ENCODE results near the gene SLC26A5.
A peak's percentile ranks its signal among the peaks of the same experiment; 100 is the strongest.

Gene SLC26A5

GRCh38 chr7:103349805-103350204, 96.2 kb downstream of the SLC26A5 start:
- Histone ChIP-seq H3F3A (ENCODE audit: low read depth) (no peaks in the 10 kb centered on the region), H3K4me1 (ENCODE audit: insufficient read depth, low read length, poor library complexity, severe bottlenecking) (peaks cover 48% of the 10 kb centered on the region), H3K27me3 (ENCODE audit: insufficient read depth, low read length, poor library complexity, severe bottlenecking) (no peaks in the 10 kb centered on the region), H3K79me2 (ENCODE audit: insufficient read depth, low read length) (peaks cover 66% of the 10 kb centered on the region), H3K4me2 (ENCODE audit: low read depth, low read length, poor library complexity, severe bottlenecking) (peak overlapping the region; percentile 87), H3K36me3 (ENCODE audit: insufficient read depth, low read length) (peaks cover 7% of the 10 kb centered on the region; the same call in 1 of the 2 replicates), H3K9ac (ENCODE audit: low read depth, low read length, poor library complexity, severe bottlenecking) (peak overlapping the region; percentile 56), H3K9me3 (ENCODE audit: insufficient read depth, low read depth, low read length) (no peaks in the 10 kb centered on the region), H2AFZ (ENCODE audit: low read length) (no peak overlapping the region), H3K9me2 (replicated peaks; ENCODE audit: low read depth, low read length) (no peaks in the 10 kb centered on the region), H4K20me1 (ENCODE audit: insufficient read depth, low read length, poor library complexity, severe bottlenecking) (peaks cover 40% of the 10 kb centered on the region), H3K4me3 (ENCODE audit: low read length, poor library complexity, severe bottlenecking) (peak overlapping the region; percentile 95)
- TF ChIP-seq EZH2phosphoT487 (IDR thresholded peaks at IDR 0.05; ENCODE audit: borderline replicate concordance) (no peak), CTCF (conservative IDR thresholded peaks at IDR 0.05; ENCODE audit: low read length) (no peak)

GRCh38 chr7:103348959-103349358, 97.0 kb downstream of the SLC26A5 start:
- Histone ChIP-seq H3K9ac (ENCODE audit: low read depth, low read length, poor library complexity, severe bottlenecking) (peak overlapping the region; percentile 85), H3K4me3 (ENCODE audit: low read length, poor library complexity, severe bottlenecking) (peak overlapping the region; percentile 95), H3K27me3 (ENCODE audit: insufficient read depth, low read length, poor library complexity, severe bottlenecking) (no peaks in the 10 kb centered on the region), H3K36me3 (ENCODE audit: insufficient read depth, low read length) (peaks cover 3% of the 10 kb centered on the region; the same call in 1 of the 2 replicates), H2AFZ (ENCODE audit: low read length) (no peak overlapping the region), H3F3A (ENCODE audit: low read depth) (no peaks in the 10 kb centered on the region), H3K79me2 (ENCODE audit: insufficient read depth, low read length) (peaks cover 73% of the 10 kb centered on the region), H3K4me1 (ENCODE audit: insufficient read depth, low read length, poor library complexity, severe bottlenecking) (peaks cover 48% of the 10 kb centered on the region), H3K9me3 (ENCODE audit: insufficient read depth, low read depth, low read length) (no peaks in the 10 kb centered on the region), H4K20me1 (ENCODE audit: insufficient read depth, low read length, poor library complexity, severe bottlenecking) (peaks cover 36% of the 10 kb centered on the region), H3K9me2 (replicated peaks; ENCODE audit: low read depth, low read length) (no peaks in the 10 kb centered on the region), H3K4me2 (ENCODE audit: low read depth, low read length, poor library complexity, severe bottlenecking) (peak overlapping the region; percentile 87)
- TF ChIP-seq CTCF (conservative IDR thresholded peaks at IDR 0.05; ENCODE audit: low read length) (no peak), EZH2phosphoT487 (IDR thresholded peaks at IDR 0.05; ENCODE audit: borderline replicate concordance) (no peak)

GRCh38 chr7:103348452-103348851, 97.6 kb downstream of the SLC26A5 start:
- H3F3A ChIP-seq (ENCODE audit: low read depth) = no peaks in the 10 kb centered on the region
- no peak overlapping the region for H2AFZ ChIP-seq (ENCODE audit: low read length)
- H3K4me2 ChIP-seq (ENCODE audit: low read depth, low read length, poor library complexity, severe bottlenecking) = peak overlapping the region; percentile 87
- peaks cover 3% of the 10 kb centered on the region; the same call in 1 of the 2 replicates for H3K36me3 ChIP-seq (ENCODE audit: insufficient read depth, low read length)
- TF ChIP-seq EZH2phosphoT487 (IDR thresholded peaks at IDR 0.05; ENCODE audit: borderline replicate concordance) (no peak), CTCF (conservative IDR thresholded peaks at IDR 0.05; ENCODE audit: low read length) (no peak)
- peaks cover 52% of the 10 kb centered on the region for H3K4me1 ChIP-seq (ENCODE audit: insufficient read depth, low read length, poor library complexity, severe bottlenecking)
- peaks cover 41% of the 10 kb centered on the region for H4K20me1 ChIP-seq (ENCODE audit: insufficient read depth, low read length, poor library complexity, severe bottlenecking)
- no peaks in the 10 kb centered on the region for H3K9me3 ChIP-seq (ENCODE audit: insufficient read depth, low read depth, low read length)
- H3K4me3 ChIP-seq (ENCODE audit: low read length, poor library complexity, severe bottlenecking) = peak overlapping the region; percentile 95
- H3K27me3 ChIP-seq (ENCODE audit: insufficient read depth, low read length, poor library complexity, severe bottlenecking) = no peaks in the 10 kb centered on the region
- peaks cover 77% of the 10 kb centered on the region for H3K79me2 ChIP-seq (ENCODE audit: insufficient read depth, low read length)
- peak overlapping the region; percentile 85 for H3K9ac ChIP-seq (ENCODE audit: low read depth, low read length, poor library complexity, severe bottlenecking)
- H3K9me2 ChIP-seq (replicated peaks; ENCODE audit: low read depth, low read length) = no peaks in the 10 kb centered on the region

Measured in Loucy (cell line).